Sigmoid colon (tissue), 4 donors: ENCODE measurements around the gene EPSTI1.

ENCODE experiments used
- CTCF ChIP-seq, 4 experiments: fragments of 450-650 bp in 3 of 4; fragments of 200-600 bp in 1 of 4; IDR thresholded peaks; one replicate each; pipeline ENCODE4 v1.5.1; 2016 to 2019; ENCODE audit warnings: antibody characterized with exemption in 4 of 4, mild to moderate bottlenecking in 3 of 4, moderate library complexity in 2 of 4
- EP300 ChIP-seq, 4 donors: sonication (generic); formaldehyde crosslinking; IDR thresholded peaks; one replicate each; pipeline ENCODE4 v1.6.1; 2017; ENCODE audit warnings: antibody characterized with exemption in 4 of 4
- POLR2A ChIP-seq, 2 donors: fragments of 450-650 bp; IDR thresholded peaks; one replicate each; pipeline ENCODE4 v1.6.1; 2016; ENCODE audit warnings: antibody characterized with exemption in 2 of 2, mild to moderate bottlenecking in 2 of 2, moderate library complexity in 2 of 2

- no peak for TF ChIP-seq POLR2A (IDR thresholded peaks at IDR 0.05)
- no peak for TF ChIP-seq CTCF (IDR thresholded peaks at IDR 0.05)
- TF ChIP-seq EP300 (IDR thresholded peaks at IDR 0.05) = no peak
Measured at GRCh38 chr13:43030548-43030947, 38.5 kb upstream of the EPSTI1 start.
